ENCODE measurements around the gene FGF19. TPM values are rescaled to one million over a fixed set of nuclear protein-coding genes. Genes with fewer than 3 reads are reported as not detected.

The FGF19 gene
- total RNA-seq, 4 donors from 2014 or later = not detected

DNA sequence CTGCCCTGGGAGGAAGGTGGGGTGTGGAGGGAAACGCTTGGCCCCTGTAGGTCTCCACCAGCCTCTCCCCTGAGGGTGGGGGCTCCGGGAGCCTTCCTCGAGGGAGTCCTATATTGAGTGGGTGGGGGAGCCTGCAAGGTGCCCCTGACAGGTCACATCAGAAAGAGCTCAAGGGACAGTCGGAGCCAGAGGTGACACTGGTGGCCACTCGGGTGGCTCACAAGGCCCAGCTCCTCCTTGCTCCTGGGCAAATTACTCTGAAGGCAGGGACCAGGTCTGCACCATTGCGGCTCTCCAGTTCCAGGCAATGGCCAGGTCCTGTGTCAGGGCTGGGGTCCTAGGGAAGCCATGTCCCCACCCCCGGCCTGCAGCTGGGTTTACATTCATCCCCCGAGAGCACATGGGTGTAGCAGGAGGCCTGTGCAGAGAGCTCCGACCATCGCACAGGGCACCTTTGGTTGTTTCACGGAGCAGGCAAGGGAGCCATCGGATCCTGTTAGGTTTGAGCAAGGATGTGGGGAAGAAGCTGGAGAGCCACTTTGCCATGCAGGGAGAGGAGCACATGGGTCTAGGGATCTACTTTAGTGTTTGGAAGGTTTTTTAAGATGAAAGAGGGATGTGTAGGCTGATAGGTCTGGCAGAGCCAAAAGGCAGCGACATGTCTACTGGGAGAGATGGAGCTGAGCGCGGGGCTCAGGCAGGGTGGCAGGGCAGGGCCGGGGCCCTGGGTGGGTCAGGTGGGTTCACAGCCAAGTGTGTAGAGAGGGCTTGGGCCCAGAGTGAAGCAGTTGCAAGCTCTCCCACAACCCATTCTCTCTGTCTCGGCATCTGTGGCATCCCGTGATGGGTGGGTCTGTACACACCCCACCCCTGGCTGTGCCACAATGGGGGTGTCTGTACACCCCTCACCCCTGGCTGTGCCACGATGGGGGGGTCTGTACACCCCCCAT is 48.1 kb downstream of the FGF19 start:
- Histone ChIP-seq H3K36me3 (no peaks in the 10 kb centered on the region), H3K27ac (no peak overlapping the region), H3K4me3 (no peak overlapping the region), H3K4me1 (peaks cover 0 to 5% (median 0%) of the 10 kb centered on the region in 4 donors), H3K27me3 (no peaks in the 10 kb centered on the region), H3K9me3 (no peaks in the 10 kb centered on the region)
- 86% methylated on average over 17 of the region's 19 CpGs; no CpG with 5 or more reads in 1 of the 2 donors for WGBS, 2 donors (ENCODE audit: low coverage in 1 of 2)
- DNase-seq = no peak
- TF ChIP-seq, protein P1, sequence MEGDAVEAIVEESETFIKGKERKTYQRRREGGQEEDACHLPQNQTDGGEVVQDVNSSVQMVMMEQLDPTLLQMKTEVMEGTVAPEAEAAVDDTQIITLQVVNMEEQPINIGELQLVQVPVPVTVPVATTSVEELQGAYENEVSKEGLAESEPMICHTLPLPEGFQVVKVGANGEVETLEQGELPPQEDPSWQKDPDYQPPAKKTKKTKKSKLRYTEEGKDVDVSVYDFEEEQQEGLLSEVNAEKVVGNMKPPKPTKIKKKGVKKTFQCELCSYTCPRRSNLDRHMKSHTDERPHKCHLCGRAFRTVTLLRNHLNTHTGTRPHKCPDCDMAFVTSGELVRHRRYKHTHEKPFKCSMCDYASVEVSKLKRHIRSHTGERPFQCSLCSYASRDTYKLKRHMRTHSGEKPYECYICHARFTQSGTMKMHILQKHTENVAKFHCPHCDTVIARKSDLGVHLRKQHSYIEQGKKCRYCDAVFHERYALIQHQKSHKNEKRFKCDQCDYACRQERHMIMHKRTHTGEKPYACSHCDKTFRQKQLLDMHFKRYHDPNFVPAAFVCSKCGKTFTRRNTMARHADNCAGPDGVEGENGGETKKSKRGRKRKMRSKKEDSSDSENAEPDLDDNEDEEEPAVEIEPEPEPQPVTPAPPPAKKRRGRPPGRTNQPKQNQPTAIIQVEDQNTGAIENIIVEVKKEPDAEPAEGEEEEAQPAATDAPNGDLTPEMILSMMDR (IDR thresholded peaks at IDR 0.05) = no peak
- TF ChIP-seq POLR2A (IDR thresholded peaks at IDR 0.05) (no peak), EP300 (IDR thresholded peaks at IDR 0.05; ENCODE audit: low read depth) (no peak), POLR2AphosphoS5 (IDR thresholded peaks at IDR 0.05) (no peak)
- intact Hi-C loops (cut with DNase I; ENCODE audit: low total_unique reads) (no loop called here), in situ Hi-C loops (cut with MboI; ENCODE audit: low pct_ligation_motif_present in 1 of 4, low pct_unique_long_range_greater_than_20kb in 1 of 4, low sequenced_read_pairs in 3 of 4) (loop anchor here in 2 of 4 donors (10.0 to 25.0 kb wide), 2 partner anchors 531 to 543 kb away; no protein-coding TSS in a partner anchor)

DNA sequence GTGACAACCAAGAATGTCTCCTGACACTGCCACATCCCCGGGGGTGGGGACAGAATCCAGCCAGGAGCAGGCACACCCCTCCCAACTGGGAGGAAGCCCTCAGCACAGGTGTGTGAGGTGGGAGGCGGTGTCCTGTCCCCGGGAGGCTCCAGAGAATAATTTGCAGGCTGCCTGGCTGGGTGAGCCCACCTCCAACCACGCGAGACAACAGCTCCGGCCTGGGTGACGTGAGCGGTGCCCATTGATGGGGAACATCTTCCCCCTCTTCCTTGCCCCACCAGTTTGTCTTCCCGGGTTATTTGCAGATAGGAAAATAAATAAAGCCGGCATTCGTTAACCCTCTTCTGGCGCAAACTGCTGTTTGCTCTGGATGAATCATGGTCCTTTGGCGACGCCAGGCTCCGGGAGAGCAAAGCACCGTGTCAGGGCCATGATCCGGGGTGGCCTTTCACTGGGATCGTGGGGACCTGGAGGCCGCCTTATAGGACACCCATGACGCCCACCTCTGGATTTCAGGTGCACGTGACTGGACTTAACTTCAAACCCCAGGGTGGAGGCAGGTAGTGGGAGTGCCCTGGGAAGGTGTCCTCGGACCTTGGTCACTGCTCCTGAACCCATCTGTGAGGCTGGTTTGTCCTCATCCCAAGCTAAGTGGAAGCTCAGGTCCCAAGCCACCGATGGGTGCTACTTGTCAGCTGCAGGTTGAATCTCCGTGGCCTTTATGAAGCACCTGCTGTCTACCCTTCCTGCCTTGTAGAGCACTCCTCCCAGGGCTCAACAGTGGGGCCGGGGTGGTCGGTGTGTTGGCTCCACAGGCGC is 49.0 kb downstream of the FGF19 start:
- TF ChIP-seq POLR2AphosphoS5 (IDR thresholded peaks at IDR 0.05) (no peak), EP300 (IDR thresholded peaks at IDR 0.05; ENCODE audit: low read depth) (no peak), POLR2A (IDR thresholded peaks at IDR 0.05) (no peak)
- TF ChIP-seq, protein P1 (IDR thresholded peaks at IDR 0.05) = no peak
- no peak overlapping the region for H3K4me3 ChIP-seq
- H3K36me3 ChIP-seq = no peaks in the 10 kb centered on the region
- H3K9me3 ChIP-seq = no peaks in the 10 kb centered on the region
- H3K27me3 ChIP-seq = no peaks in the 10 kb centered on the region
- H3K4me1 ChIP-seq = peaks cover 0 to 5% (median 0%) of the 10 kb centered on the region in 4 donors
- intact Hi-C loops (cut with DNase I; ENCODE audit: low total_unique reads) (no loop called here), in situ Hi-C loops (cut with MboI; ENCODE audit: low pct_ligation_motif_present in 1 of 4, low pct_unique_long_range_greater_than_20kb in 1 of 4, low sequenced_read_pairs in 3 of 4) (loop anchor here in 2 of 4 donors (10.0 to 25.0 kb wide), 2 partner anchors 530 to 543 kb away; no protein-coding TSS in a partner anchor)
- H3K27ac ChIP-seq = no peak overlapping the region
- DNase-seq = no peak
- WGBS, 2 donors (ENCODE audit: low coverage in 1 of 2) = 50 to 63% methylated on average over 5 to 27 of the region's 27 CpGs

DNA sequence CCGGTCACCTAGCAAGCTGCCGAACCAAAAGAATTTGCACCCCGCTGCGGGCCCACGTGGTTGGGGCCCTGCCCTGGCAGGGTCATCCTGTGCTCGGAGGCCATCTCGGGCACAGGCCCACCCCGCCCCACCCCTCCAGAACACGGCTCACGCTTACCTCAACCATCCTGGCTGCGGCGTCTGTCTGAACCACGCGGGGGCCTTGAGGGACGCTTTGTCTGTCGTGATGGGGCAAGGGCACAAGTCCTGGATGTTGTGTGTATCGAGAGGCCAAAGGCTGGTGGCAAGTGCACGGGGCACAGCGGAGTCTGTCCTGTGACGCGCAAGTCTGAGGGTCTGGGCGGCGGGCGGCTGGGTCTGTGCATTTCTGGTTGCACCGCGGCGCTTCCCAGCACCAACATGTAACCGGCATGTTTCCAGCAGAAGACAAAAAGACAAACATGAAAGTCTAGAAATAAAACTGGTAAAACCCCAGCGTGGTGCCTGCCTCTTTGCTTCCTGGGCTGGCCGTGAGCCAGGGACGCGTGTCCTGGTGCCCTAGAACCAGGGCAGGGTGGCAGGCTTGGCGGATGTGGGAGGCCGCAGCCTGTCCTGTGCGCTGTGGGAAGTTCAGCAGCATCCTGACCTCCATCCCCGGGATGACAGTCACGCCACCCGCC is 49.7 kb downstream of the FGF19 start:
- peaks cover 0 to 5% (median 0%) of the 10 kb centered on the region in 4 donors for H3K4me1 ChIP-seq
- WGBS, 2 donors (ENCODE audit: low coverage in 1 of 2) = 87% methylated on average over 38 of the region's 38 CpGs; no CpG with 5 or more reads in 1 of the 2 donors
- no peaks in the 10 kb centered on the region for H3K9me3 ChIP-seq
- in situ Hi-C loops (cut with MboI; ENCODE audit: low pct_ligation_motif_present in 1 of 4, low pct_unique_long_range_greater_than_20kb in 1 of 4, low sequenced_read_pairs in 3 of 4) = loop anchor here in 2 of 4 donors (10.0 to 25.0 kb wide), 2 partner anchors 529 to 542 kb away; no protein-coding TSS in a partner anchor
- no peak overlapping the region for H3K27ac ChIP-seq
- H3K27me3 ChIP-seq = no peaks in the 10 kb centered on the region
- intact Hi-C loops (cut with DNase I; ENCODE audit: low total_unique reads) = no loop called here
- no peak for DNase-seq
- TF ChIP-seq, protein P1 (IDR thresholded peaks at IDR 0.05) = no peak
- TF ChIP-seq POLR2A (IDR thresholded peaks at IDR 0.05) (no peak), EP300 (IDR thresholded peaks at IDR 0.05; ENCODE audit: low read depth) (no peak), POLR2AphosphoS5 (IDR thresholded peaks at IDR 0.05) (no peak)
- H3K36me3 ChIP-seq = no peaks in the 10 kb centered on the region
- H3K4me3 ChIP-seq = no peak overlapping the region

Data from transverse colon (tissue), 4 donors.